Gastrocnemius medialis (tissue), 4 donors: ENCODE measurements around the gene CIB2. TPM values are rescaled to one million over a fixed set of nuclear protein-coding genes. Genes with fewer than 3 reads are reported as not detected.

Source experiments
- ATAC-seq, 2 donors: fragments of 150-250 bp; one replicate each; pipeline ENCODE4 v1.9.1; 2016
- DNase-seq, 2 donors: peaks; one replicate each; pipeline ENCODE4 v3.0.0-alpha.2; 2019
- H3K27ac ChIP-seq, 4 donors: fragments of 200-600 bp; sonication (generic); 1 replicate in 1 of 4; 2 replicates in 3 of 4; pipeline ENCODE4 v1.5.1; 2016 to 2018; ENCODE audit warnings: mild to moderate bottlenecking in 2 of 4, moderate library complexity in 1 of 4
- H3K27me3 ChIP-seq, 3 donors: fragments of 200-600 bp; sonication (generic) in 2 of 3; 1 replicate in 1 of 3; 2 replicates in 2 of 3; pipeline versions ENCODE4 v1.5.1 to v1.6.0; 2016 to 2019; ENCODE audit warnings: mild to moderate bottlenecking in 1 of 3, moderate library complexity in 1 of 3
- H3K36me3 ChIP-seq, 2 donors: fragments of 200-600 bp; sonication (generic) in 1 of 2; one replicate each; pipeline ENCODE4 v1.5.1; 2017 to 2018
- H3K4me1 ChIP-seq, 2 donors: fragments of 200-600 bp; sonication (generic) in 1 of 2; one replicate each; pipeline ENCODE4 v1.5.1; 2016 to 2017; ENCODE audit warnings: mild to moderate bottlenecking in 2 of 2
- H3K4me3 ChIP-seq, 4 donors: fragments of 200-600 bp; sonication (generic) in 3 of 4; 1 replicate in 1 of 4; 2 replicates in 3 of 4; pipeline ENCODE4 v1.5.1; 2016 to 2019; ENCODE audit warnings: mild to moderate bottlenecking in 2 of 4
- H3K9me3 ChIP-seq, 3 donors: fragments of 200-600 bp; sonication (generic) in 2 of 3; 1 replicate in 1 of 3; 2 replicates in 2 of 3; pipeline ENCODE4 v1.5.1; 2016 to 2019
- POLR2A ChIP-seq, 2 donors: fragments of 450-650 bp; IDR thresholded peaks; one replicate each; pipeline ENCODE4 v1.6.1; 2017; ENCODE audit warnings: antibody characterized with exemption in 2 of 2, mild to moderate bottlenecking in 2 of 2, moderate library complexity in 2 of 2
- in situ Hi-C, 4 donors: fragments of 200-750 bp; cut with MboI; loops; one replicate each; pipeline versions ENCODE4 v1.15.0 to v1.8.0; 2017; ENCODE audit warnings: low sequenced_read_pairs in 4 of 4
- intact Hi-C: fragments of 100-400 bp; cut with DNase I; formaldehyde crosslinking; loops from one replicate; pipeline ENCODE4 v1.15.1; 2023; ENCODE audit warnings: low total_unique reads
- total RNA-seq, 4 donors: library from RNA; depleted of rRNA; stranded (reverse); fragments of >200 nt; gene quantifications; one replicate each; pipeline versions ENCODE4 v1.1.0 to v1.2.3, GENCODE V29; 2016
- TF ChIP-seq, protein P1 (sequence below), 5 experiments: fragments of 450-650 bp in 3 of 5; fragments of 200-600 bp in 2 of 5; sonication (generic) in 2 of 5; IDR thresholded peaks in 4 of 5; conservative IDR thresholded peaks in 1 of 5; 1 replicate in 4 of 5; 2 replicates in 1 of 5; pipeline ENCODE4 v1.5.1; 2016 to 2019; ENCODE audit warnings: antibody characterized with exemption in 5 of 5, mild to moderate bottlenecking in 3 of 5, moderate library complexity in 3 of 5

Gene CIB2
- 10 to 100 TPM in 1 of 4 donors, 1 to 10 TPM in 3; 5.6 to 14.4 (median 6.7) TPM for total RNA-seq

DNA sequence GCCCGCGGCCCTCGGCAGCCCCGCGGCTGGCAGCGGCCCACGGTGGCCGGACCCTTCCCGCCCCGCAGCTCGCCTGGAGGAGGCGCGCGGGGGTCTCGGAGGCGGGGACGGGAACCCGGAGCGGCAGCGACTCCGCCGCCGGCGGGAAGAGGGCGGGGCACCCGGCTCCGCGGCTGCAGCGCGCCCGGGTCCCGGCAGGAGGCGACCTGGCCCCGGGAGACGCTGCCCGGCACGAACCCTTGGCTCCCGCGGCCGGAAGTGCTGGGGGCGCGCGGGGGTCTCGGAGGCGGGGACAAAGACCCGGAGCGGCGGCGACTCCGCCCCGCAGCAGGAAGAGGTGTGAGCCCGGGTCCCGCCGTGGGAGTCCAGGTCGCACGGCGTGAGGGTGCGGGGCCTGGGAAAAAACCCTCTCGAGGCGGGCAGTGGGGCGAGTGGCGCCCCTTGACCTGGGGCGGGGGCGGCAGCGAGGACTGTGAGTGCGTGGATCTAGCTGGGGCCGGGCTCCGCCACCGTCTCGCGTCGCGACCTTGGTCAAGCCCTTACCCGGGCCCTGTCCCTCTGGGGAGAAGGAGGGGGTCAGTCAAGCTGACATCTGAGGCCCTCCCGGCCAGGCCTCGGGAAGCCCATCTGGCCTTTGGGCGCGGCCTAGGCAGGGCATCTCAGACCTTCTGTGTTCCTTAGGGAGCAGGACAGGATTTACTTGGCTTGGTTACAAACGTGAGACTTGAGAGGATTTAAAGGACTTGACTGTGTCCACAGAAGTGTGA is at the start of gene CIB2:
Gene CIB2 (minus strand): TSS at position 151 of the 767 bp plus-strand sequence. CDS start 230 bp downstream, outside the sequence.
- TF ChIP-seq, protein P1, sequence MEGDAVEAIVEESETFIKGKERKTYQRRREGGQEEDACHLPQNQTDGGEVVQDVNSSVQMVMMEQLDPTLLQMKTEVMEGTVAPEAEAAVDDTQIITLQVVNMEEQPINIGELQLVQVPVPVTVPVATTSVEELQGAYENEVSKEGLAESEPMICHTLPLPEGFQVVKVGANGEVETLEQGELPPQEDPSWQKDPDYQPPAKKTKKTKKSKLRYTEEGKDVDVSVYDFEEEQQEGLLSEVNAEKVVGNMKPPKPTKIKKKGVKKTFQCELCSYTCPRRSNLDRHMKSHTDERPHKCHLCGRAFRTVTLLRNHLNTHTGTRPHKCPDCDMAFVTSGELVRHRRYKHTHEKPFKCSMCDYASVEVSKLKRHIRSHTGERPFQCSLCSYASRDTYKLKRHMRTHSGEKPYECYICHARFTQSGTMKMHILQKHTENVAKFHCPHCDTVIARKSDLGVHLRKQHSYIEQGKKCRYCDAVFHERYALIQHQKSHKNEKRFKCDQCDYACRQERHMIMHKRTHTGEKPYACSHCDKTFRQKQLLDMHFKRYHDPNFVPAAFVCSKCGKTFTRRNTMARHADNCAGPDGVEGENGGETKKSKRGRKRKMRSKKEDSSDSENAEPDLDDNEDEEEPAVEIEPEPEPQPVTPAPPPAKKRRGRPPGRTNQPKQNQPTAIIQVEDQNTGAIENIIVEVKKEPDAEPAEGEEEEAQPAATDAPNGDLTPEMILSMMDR (IDR thresholded peaks at IDR 0.05 in 4 of 5, conservative IDR thresholded peaks at IDR 0.05 in 1 of 5), result peak; percentile 60 to 95 (median 93)
- TF ChIP-seq POLR2A (IDR thresholded peaks at IDR 0.05), result no peak
- peak within 1 kb of the TSS; percentile 65 to 98 (median 70) for H3K4me3 ChIP-seq
- ATAC-seq (peak; percentile 71 to 72), DNase-seq (peak; percentile 35 to 54)
- no peaks in the 10 kb centered on the region for H3K36me3 ChIP-seq
- intact Hi-C loops, result loop anchor here (1.0 to 5.0 kb wide), 4 partner anchors 18 to 110 kb away; partner anchors contain the start of gene IDH3A
- peak within 1 kb of the TSS; percentile 69 to 83 (median 75) for H3K27ac ChIP-seq
- H3K27me3 ChIP-seq, result no peaks in the 10 kb centered on the region
- no peaks in the 10 kb centered on the region for H3K9me3 ChIP-seq
- H3K4me1 ChIP-seq, result peaks cover 21 to 22% of the 10 kb centered on the region in 2 donors
- in situ Hi-C loops, result loop anchor here in 2 of 4 donors (25.0 kb wide), 1 partner anchor 306 kb away; the partner anchor contains the start of gene IREB2 (in 2 of the 2)

DNA sequence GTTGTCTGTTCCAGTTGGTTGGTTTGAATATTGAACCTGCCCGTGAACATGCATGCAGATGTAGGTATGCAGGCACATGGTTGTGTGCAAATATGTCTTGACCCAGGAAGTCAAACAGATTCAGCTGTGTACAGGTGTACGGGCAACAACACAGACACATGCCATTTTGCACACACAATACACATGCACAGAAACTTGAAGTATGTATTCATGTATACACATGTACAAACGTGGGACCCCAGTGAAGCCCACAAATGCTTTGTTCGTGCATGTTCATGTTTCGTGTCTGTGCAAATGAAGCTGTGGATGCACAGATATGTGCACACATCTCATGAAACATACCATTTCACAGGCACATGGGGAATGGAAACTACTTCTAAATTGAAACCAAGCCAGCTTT is 48.7 kb upstream of the CIB2 start:
- no peak overlapping the region for H3K27ac ChIP-seq
- in situ Hi-C loops, result loop anchor here in 3 of 4 donors (5.0 to 10.0 kb wide), 3 partner anchors 55 to 65 kb away; partner anchors contain the start of gene ACSBG1 (in 1 of the 3)
- ATAC-seq (no peak), DNase-seq (no peak)
- H3K36me3 ChIP-seq, result no peaks in the 10 kb centered on the region
- H3K4me1 ChIP-seq, result peaks cover 0 to 2% of the 10 kb centered on the region in 2 donors
- intact Hi-C loops, result loop anchor here (5.0 kb wide), 1 partner anchor 48 kb away; the partner anchor contains the start of gene CIB2
- no peak overlapping the region for H3K4me3 ChIP-seq
- H3K9me3 ChIP-seq, result no peaks in the 10 kb centered on the region
- TF ChIP-seq POLR2A (IDR thresholded peaks at IDR 0.05), result no peak
- TF ChIP-seq, protein P1 (IDR thresholded peaks at IDR 0.05 in 4 of 5, conservative IDR thresholded peaks at IDR 0.05 in 1 of 5), result no peak
- no peaks in the 10 kb centered on the region for H3K27me3 ChIP-seq

DNA sequence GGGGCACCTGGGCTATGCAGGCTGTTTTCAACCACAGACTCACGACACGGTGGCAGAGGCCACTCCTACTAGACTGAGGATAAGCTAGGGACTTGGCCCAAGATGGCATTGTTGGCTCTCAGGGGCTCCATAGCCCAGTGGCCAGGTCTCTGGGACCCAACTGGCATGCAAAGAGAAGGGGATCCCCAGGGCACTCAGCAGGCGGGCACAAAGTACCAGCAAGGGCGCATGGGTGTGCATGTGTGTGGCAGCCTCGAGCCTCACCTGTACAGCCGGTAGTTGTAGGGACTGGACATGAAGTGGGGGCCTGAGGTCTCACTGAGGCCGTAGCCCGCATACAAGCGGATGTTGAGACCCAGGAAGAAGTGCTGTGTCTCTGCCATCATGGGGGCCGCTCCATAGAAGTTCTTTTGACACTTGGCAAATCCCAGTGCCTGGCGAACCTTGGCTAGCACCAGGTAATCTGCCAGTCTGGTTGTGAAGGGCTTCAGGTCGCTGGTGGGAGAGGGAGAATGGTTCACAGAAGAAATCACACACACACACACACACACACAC is 48.1 kb upstream of the CIB2 start:
- no peak for ATAC-seq
- Histone ChIP-seq H3K27me3 (no peaks in the 10 kb centered on the region), H3K36me3 (no peaks in the 10 kb centered on the region), H3K4me3 (no peak overlapping the region), H3K27ac (no peak overlapping the region), H3K9me3 (no peaks in the 10 kb centered on the region), H3K4me1 (peaks cover 0 to 2% of the 10 kb centered on the region in 2 donors)
- in situ Hi-C loops, result loop anchor here in 2 of 4 donors (10.0 kb wide), 2 partner anchors 55 to 65 kb away; partner anchors contain the start of gene ACSBG1 (in 1 of the 2)
- no peak for DNase-seq
- intact Hi-C loops, result loop anchor here (5.0 kb wide), 1 partner anchor 47 kb away; the partner anchor contains the start of gene CIB2
- TF ChIP-seq, protein P1 (IDR thresholded peaks at IDR 0.05 in 4 of 5, conservative IDR thresholded peaks at IDR 0.05 in 1 of 5), result no peak
- no peak for TF ChIP-seq POLR2A (IDR thresholded peaks at IDR 0.05)

DNA sequence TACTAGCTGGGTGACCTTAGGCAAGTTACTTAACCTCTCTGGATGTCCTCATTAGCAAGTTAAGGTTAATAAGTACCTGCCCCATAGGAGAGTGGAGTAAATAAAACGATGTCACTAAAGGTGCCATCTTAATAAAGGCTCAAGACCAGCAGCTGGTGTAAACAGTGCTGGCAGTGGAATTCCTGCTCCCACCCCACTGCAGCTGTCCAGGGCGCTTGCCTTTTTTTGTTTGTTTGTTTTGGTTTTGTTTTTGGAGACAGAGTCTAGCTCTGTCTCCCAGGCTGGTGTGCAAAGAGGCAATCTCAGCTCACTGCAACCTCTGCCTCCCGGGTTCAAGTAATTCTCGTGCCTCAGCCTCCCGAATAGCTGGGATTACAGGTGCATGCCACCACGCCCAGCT is 46.8 kb upstream of the CIB2 start:
- TF ChIP-seq, protein P1 (IDR thresholded peaks at IDR 0.05 in 4 of 5, conservative IDR thresholded peaks at IDR 0.05 in 1 of 5), result no peak
- TF ChIP-seq POLR2A (IDR thresholded peaks at IDR 0.05), result no peak
- no peak overlapping the region for H3K27ac ChIP-seq
- in situ Hi-C loops, result loop anchor here in 2 of 4 donors (10.0 kb wide), 2 partner anchors 57 to 67 kb away; partner anchors contain the start of gene ACSBG1 (in 1 of the 2)
- H3K9me3 ChIP-seq, result no peaks in the 10 kb centered on the region
- no peak overlapping the region for H3K4me3 ChIP-seq
- H3K27me3 ChIP-seq, result no peaks in the 10 kb centered on the region
- no peak for DNase-seq
- intact Hi-C loops, result loop anchor here (5.0 kb wide), 1 partner anchor 46 kb away; the partner anchor contains the start of gene CIB2
- H3K4me1 ChIP-seq, result peaks cover 0 to 2% of the 10 kb centered on the region in 2 donors
- no peak for ATAC-seq
- H3K36me3 ChIP-seq, result no peaks in the 10 kb centered on the region
